ACC112 (cell line): ENCODE measurements around the gene PLD3.

Source experiments
- H2AFZ ChIP-seq: fragments of 200-600 bp; sonication (generic); one replicate; pipeline ENCODE4 v1.6.0; 2017; ENCODE audit warnings: antibody characterized with exemption, low read length; ENCODE audit not compliant: unreplicated experiment
- H3K27ac ChIP-seq: fragments of 200-600 bp; sonication (generic); 2 replicates; pipeline ENCODE4 v1.5.1; 2014; ENCODE audit warnings: low read depth, mild to moderate bottlenecking, antibody characterized with exemption, low read length, moderate library complexity
- H3K27me3 ChIP-seq: fragments of 200-600 bp; sonication (generic); 2 replicates; pipeline ENCODE4 v1.6.1; 2014; ENCODE audit warnings: mild to moderate bottlenecking, antibody characterized with exemption, low read length, moderate library complexity, mixed read lengths; ENCODE audit not compliant: insufficient read depth
- H3K36me3 ChIP-seq: fragments of 200-600 bp; sonication (generic); 2 replicates; pipeline ENCODE4 v1.6.1; 2016; ENCODE audit warnings: mild to moderate bottlenecking, antibody characterized with exemption, low read length, moderate library complexity, mixed read lengths; ENCODE audit not compliant: insufficient read depth
- H3K4me1 ChIP-seq: fragments of 200-600 bp; sonication (generic); one replicate; pipeline ENCODE4 v1.6.1; 2016; ENCODE audit warnings: low read length, mixed read lengths; ENCODE audit not compliant: insufficient read depth, unreplicated experiment, control insufficient read depth
- H3K4me3 ChIP-seq: fragments of 200-600 bp; sonication (generic); 2 replicates; pipeline ENCODE4 v1.5.1; 2014; ENCODE audit warnings: mild to moderate bottlenecking, low read depth, low read length
- H3K79me2 ChIP-seq: fragments of 200-600 bp; sonication (generic); one replicate; pipeline ENCODE4 v1.6.0; 2016; ENCODE audit warnings: low read length; ENCODE audit not compliant: control insufficient read depth, unreplicated experiment, insufficient read depth

The PLD3 gene

GRCh38 chr19:40377876-40378385 lies 29.4 kb downstream of the PLD3 start:
- Histone ChIP-seq H2AFZ (no peak overlapping the region), H3K4me3 (no peak overlapping the region), H3K36me3 (no peaks in the 10 kb centered on the region), H3K27me3 (no peaks in the 10 kb centered on the region), H3K4me1 (no peaks in the 10 kb centered on the region), H3K79me2 (no peaks in the 10 kb centered on the region), H3K27ac (no peak overlapping the region)

DNA sequence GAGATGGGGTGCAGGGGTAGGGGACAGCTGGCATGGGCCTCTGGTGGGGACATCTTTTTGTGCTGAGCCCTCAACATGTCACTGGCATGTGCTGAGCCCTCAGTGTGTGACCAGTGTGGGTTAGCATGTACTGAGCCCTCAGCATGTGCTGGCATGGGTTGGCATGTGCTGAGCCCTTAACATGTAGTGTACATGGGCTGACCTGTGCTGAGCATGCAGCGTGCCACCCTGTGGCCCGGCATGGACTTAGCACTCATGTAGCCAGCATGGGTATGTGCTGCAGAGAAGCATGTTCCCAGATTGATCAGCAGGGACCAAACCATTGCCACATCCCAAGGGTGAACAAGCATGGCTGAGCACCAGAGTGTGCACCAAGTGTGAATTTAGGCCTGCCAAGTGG lies 30.0 kb downstream of the PLD3 start:
- no peak overlapping the region for H2AFZ ChIP-seq
- no peaks in the 10 kb centered on the region for H3K4me1 ChIP-seq
- no peaks in the 10 kb centered on the region for H3K27me3 ChIP-seq
- H3K36me3 ChIP-seq: no peaks in the 10 kb centered on the region
- no peak overlapping the region for H3K27ac ChIP-seq
- no peak overlapping the region for H3K4me3 ChIP-seq
- H3K79me2 ChIP-seq: no peaks in the 10 kb centered on the region

GRCh38 chr19:40379446-40380198 lies 31.1 kb downstream of the PLD3 start:
- H3K4me3 ChIP-seq: no peak overlapping the region
- no peaks in the 10 kb centered on the region for H3K27me3 ChIP-seq
- H3K4me1 ChIP-seq: no peaks in the 10 kb centered on the region
- no peak overlapping the region for H2AFZ ChIP-seq
- no peaks in the 10 kb centered on the region for H3K79me2 ChIP-seq
- H3K27ac ChIP-seq: no peak overlapping the region
- no peaks in the 10 kb centered on the region for H3K36me3 ChIP-seq

DNA sequence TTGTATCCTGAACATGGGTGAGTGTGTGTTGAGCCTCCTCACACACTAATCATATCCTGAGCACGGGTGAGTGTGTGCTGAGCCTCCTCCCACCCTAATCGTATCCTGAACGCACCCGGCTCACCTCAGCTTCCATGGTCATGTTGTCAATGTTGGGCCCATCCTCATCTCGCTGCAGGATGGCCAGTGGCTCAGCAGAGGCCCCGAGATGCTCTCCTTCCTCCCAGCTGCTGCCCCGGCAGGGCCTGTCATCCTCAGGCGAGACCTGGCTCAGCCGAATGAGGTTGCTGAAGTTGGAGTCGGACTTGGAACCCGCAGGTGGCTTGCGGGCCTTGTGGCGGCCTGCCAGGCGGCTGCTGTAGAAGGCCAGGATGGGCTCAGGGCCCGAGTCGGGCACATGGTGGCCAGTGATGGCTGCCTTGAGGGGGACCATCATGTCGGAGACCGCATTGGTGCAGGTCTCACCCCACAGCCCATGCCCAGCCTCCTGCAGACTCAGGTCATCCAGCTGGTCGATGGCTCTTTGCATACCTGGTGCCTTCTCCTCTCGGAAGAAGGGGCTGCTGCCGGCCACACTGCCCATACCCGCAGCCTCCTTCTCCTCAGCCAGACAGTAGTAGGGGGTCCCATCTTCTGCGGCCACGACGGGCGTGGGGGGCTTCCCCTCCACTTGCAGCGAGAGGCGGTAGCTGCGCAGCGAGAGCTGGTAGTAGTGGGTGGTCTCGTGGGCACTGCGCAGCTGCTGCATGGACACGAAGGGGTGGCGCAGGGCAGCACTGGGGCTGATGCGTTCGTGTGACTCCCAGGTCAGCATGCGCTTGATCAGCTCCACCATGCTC lies 31.9 kb downstream of the PLD3 start:
- H3K36me3 ChIP-seq: no peaks in the 10 kb centered on the region
- no peaks in the 10 kb centered on the region for H3K79me2 ChIP-seq
- H3K27me3 ChIP-seq: no peaks in the 10 kb centered on the region
- no peak overlapping the region for H3K4me3 ChIP-seq
- H3K4me1 ChIP-seq: no peaks in the 10 kb centered on the region
- H3K27ac ChIP-seq: no peak overlapping the region
- no peak overlapping the region for H2AFZ ChIP-seq

DNA sequence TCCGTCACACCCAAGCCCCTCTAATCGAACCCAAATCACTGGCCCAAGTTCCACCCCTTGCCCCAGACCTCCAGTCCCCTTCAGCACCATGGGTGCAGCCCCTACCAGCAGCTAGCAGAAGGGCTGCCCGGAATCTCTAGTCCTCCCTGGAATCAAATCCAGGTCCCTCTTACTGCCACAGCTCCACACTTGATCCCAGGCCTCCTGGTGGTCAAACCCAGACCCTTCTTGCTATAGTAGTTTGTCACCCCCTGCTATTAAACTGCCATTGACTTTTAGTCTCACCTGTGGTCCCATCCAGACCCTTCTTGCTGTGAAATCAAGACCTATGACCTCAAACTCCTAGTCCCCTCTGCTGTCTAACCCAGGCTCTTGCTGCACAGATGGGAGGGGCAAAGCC lies 32.8 kb downstream of the PLD3 start:
- Histone ChIP-seq H2AFZ (no peak overlapping the region), H3K36me3 (no peaks in the 10 kb centered on the region), H3K4me1 (no peaks in the 10 kb centered on the region), H3K27me3 (no peaks in the 10 kb centered on the region), H3K4me3 (no peak overlapping the region), H3K27ac (no peak overlapping the region), H3K79me2 (no peaks in the 10 kb centered on the region)

DNA sequence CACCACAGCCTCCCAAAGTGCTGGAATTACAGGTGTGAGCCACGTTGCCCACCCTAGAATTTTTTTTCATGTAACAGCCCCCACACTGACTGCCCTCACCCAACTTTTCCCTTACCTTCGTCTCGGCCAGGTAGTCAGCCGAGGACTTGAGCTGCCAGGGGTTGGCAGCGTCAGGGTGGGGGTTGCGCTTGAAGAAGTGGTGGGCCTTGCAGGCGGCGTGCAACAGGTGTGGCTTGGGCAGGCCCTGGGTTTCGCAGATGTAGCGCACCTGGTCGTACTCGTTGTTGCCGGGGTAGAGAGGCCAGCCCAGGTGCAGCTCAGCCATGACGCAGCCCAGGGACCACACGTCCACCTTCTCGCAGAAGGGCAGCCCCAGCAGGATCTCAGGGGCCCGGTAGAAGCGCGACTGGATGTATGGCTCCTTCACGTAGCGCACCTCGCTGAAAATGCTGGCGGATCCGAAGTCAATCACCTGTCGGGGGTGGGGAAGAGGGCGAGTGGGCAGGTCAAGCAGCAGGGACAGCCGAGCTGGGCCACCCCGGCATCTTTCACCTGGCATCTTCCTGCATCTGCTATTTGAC lies 35.3 kb downstream of the PLD3 start:
- H3K79me2 ChIP-seq: no peaks in the 10 kb centered on the region
- no peaks in the 10 kb centered on the region for H3K27me3 ChIP-seq
- no peak overlapping the region for H3K4me3 ChIP-seq
- H3K36me3 ChIP-seq: no peaks in the 10 kb centered on the region
- no peak overlapping the region for H3K27ac ChIP-seq
- no peak overlapping the region for H2AFZ ChIP-seq
- H3K4me1 ChIP-seq: no peaks in the 10 kb centered on the region

DNA sequence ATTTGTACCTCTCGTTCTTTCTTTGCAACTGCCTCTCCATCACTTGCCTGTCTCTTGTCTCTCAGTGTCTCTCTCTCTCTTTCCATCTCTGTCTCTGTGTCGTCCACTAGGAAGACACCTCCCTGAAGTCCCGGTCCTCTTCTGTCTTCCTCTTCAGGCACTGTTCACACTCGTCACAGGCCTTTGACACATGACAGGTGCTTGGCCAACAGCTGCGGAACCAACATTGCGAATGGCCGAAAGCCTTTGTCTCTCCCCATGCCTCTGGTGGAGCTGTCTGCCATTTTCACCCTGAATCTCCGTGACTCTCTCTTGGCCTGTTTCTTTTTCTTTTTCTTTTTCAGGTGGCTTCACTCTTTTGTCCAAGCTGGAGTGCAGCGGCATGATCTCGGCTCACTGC lies 38.7 kb downstream of the PLD3 start:
- Histone ChIP-seq H3K36me3 (no peaks in the 10 kb centered on the region), H3K79me2 (no peaks in the 10 kb centered on the region), H3K27me3 (no peaks in the 10 kb centered on the region), H3K4me3 (no peak overlapping the region), H2AFZ (no peak overlapping the region), H3K27ac (no peak overlapping the region), H3K4me1 (no peaks in the 10 kb centered on the region)

- no peaks in the 10 kb centered on the region for H3K79me2 ChIP-seq
- no peaks in the 10 kb centered on the region for H3K4me1 ChIP-seq
- H2AFZ ChIP-seq: no peak overlapping the region
- no peaks in the 10 kb centered on the region for H3K36me3 ChIP-seq
- H3K4me3 ChIP-seq: no peak overlapping the region
- no peak overlapping the region for H3K27ac ChIP-seq
- no peaks in the 10 kb centered on the region for H3K27me3 ChIP-seq
Measured at GRCh38 chr19:40388481-40388880, 40.0 kb downstream of the PLD3 start.

DNA sequence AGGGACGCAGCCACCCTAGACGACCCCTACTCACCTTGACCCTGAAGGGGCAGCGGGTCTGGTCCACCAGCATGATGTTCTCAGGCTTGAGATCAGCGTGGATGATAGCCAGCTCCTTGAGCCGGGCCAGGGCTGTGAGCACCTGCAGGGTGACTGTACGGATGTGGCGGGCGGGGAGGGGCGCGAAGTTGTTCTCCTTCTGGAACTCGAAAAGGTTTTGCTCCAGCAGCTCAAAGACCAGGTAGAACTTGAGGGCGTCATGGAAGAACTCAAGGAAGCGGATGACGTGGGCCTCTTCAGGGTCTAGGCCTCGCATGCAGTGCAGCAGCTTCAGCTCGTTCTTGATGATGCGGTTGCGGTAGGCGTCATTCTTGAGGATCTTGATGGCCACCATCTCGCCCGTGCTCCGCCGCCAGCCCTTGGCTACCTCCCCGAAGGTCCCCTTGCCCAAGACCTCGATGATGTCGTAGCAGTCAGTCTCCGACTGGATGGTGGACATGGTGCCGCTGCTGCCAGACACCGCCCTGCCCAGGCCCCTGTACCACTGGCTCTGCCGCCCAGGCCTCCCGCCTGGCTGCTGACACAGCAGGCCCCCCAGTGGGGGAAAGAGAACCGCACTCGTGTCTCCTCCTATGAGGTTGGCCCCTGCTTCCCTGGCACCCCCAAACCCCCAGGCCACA lies 41.0 kb downstream of the PLD3 start:
- Histone ChIP-seq H3K79me2 (no peaks in the 10 kb centered on the region), H3K4me3 (no peak overlapping the region), H3K36me3 (no peaks in the 10 kb centered on the region), H2AFZ (no peak overlapping the region), H3K27me3 (no peaks in the 10 kb centered on the region), H3K27ac (no peak overlapping the region), H3K4me1 (no peaks in the 10 kb centered on the region)

GRCh38 chr19:40390084-40390742 lies 41.7 kb downstream of the PLD3 start, which contains the start of gene HIPK4:
Gene HIPK4, minus strand, starts transcription at chr19:40390181. Its CDS starts 279 bp downstream, at chr19:40389902.
- H3K27me3 ChIP-seq: no peaks in the 10 kb centered on the region
- no peak within 1 kb of the TSS for H3K4me3 ChIP-seq
- H2AFZ ChIP-seq: no peak within 1 kb of the TSS
- H3K36me3 ChIP-seq: no peaks in the 10 kb centered on the region
- H3K4me1 ChIP-seq: no peaks in the 10 kb centered on the region
- H3K27ac ChIP-seq: no peak within 1 kb of the TSS
- H3K79me2 ChIP-seq: no peaks in the 10 kb centered on the region
